ENCODE data around the gene OTOP1. TPM values are rescaled to one million over a fixed set of nuclear protein-coding genes. Genes with fewer than 3 reads are reported as not detected.
"Not testable (repeated sequence)": the region's sequence is repeated elsewhere in the genome, so short reads cannot be mapped to it uniquely, and the experiment has no call there.

OTOP1 gene
- total RNA-seq, 2 experiments from 2014 or later, result not detected

GRCh38 chr4:4160956-4161665 is 65.6 kb downstream of the OTOP1 start:
- POLR2A ChIA-PET; H3K4me1 Mint-ChIP-seq (ENCODE audit: low read depth); DNase-seq; H3K36me3 ChIP-seq (ENCODE audit: insufficient read depth, low read length); H3K27me3 ChIP-seq (ENCODE audit: control insufficient read depth in 1 of 2, insufficient read depth in 2 of 2, low read length in 2 of 2); CTCF ChIA-PET; ATAC-seq (ENCODE audit: poor library complexity); H3K27ac ChIP-seq (ENCODE audit: low read depth in 1 of 2, low read length in 2 of 2); H3K36me3 Mint-ChIP-seq (ENCODE audit: low read depth); H3K27ac Mint-ChIP-seq; H3K4me3 Mint-ChIP-seq; H3K4me3 ChIP-seq (ENCODE audit: low read length); H3K9me3 Mint-ChIP-seq; H3K9me3 ChIP-seq (ENCODE audit: control insufficient read depth in 1 of 2, insufficient read depth in 1 of 2, low read length in 2 of 2); H3K4me1 ChIP-seq (ENCODE audit: insufficient read depth, low read length); intact Hi-C loops (cut with DNase I, micrococcal nuclease): not testable (repeated sequence)
- H3K27me3 Mint-ChIP-seq, result peaks cover 10% of the 10 kb centered on the region

- H3K9me3 ChIP-seq (ENCODE audit: control insufficient read depth in 1 of 2, insufficient read depth in 1 of 2, low read length in 2 of 2); H3K4me1 ChIP-seq (ENCODE audit: insufficient read depth, low read length); H3K27ac ChIP-seq (ENCODE audit: low read depth in 1 of 2, low read length in 2 of 2); H3K4me3 ChIP-seq (ENCODE audit: low read length); H3K27me3 ChIP-seq (ENCODE audit: control insufficient read depth in 1 of 2, insufficient read depth in 2 of 2, low read length in 2 of 2); H3K36me3 Mint-ChIP-seq (ENCODE audit: low read depth); H3K9me3 Mint-ChIP-seq; intact Hi-C loops (cut with DNase I, micrococcal nuclease); H3K27ac Mint-ChIP-seq; H3K4me1 Mint-ChIP-seq (ENCODE audit: low read depth); ATAC-seq (ENCODE audit: poor library complexity); H3K36me3 ChIP-seq (ENCODE audit: insufficient read depth, low read length); H3K27me3 Mint-ChIP-seq; POLR2A ChIA-PET; CTCF ChIA-PET; H3K4me3 Mint-ChIP-seq: not testable (repeated sequence)
- peak in 6 of 14 experiments; percentile 5 to 35 (median 26) for DNase-seq
Measured at GRCh38 chr4:4145622-4146021, 81.1 kb downstream of the OTOP1 start.

- DNase-seq; H3K36me3 Mint-ChIP-seq (ENCODE audit: low read depth); H3K4me3 Mint-ChIP-seq; H3K4me1 Mint-ChIP-seq (ENCODE audit: low read depth); H3K4me3 ChIP-seq (ENCODE audit: low read length); H3K27me3 ChIP-seq (ENCODE audit: control insufficient read depth in 1 of 2, insufficient read depth in 2 of 2, low read length in 2 of 2); intact Hi-C loops (cut with DNase I, micrococcal nuclease); H3K27ac ChIP-seq (ENCODE audit: low read depth in 1 of 2, low read length in 2 of 2); H3K9me3 Mint-ChIP-seq; ATAC-seq (ENCODE audit: poor library complexity); H3K27me3 Mint-ChIP-seq; H3K9me3 ChIP-seq (ENCODE audit: control insufficient read depth in 1 of 2, insufficient read depth in 1 of 2, low read length in 2 of 2); CTCF ChIA-PET; H3K36me3 ChIP-seq (ENCODE audit: insufficient read depth, low read length); POLR2A ChIA-PET; H3K4me1 ChIP-seq (ENCODE audit: insufficient read depth, low read length); H3K27ac Mint-ChIP-seq: not testable (repeated sequence)
Measured at GRCh38 chr4:4143376-4143775, 83.4 kb downstream of the OTOP1 start.

GRCh38 chr4:4142679-4143078 is 84.0 kb downstream of the OTOP1 start:
- H3K36me3 Mint-ChIP-seq (ENCODE audit: low read depth); CTCF ChIA-PET; POLR2A ChIA-PET; H3K27ac ChIP-seq (ENCODE audit: low read depth in 1 of 2, low read length in 2 of 2); intact Hi-C loops (cut with DNase I, micrococcal nuclease); H3K27me3 Mint-ChIP-seq; H3K4me1 Mint-ChIP-seq (ENCODE audit: low read depth); ATAC-seq (ENCODE audit: poor library complexity); H3K4me1 ChIP-seq (ENCODE audit: insufficient read depth, low read length); H3K4me3 ChIP-seq (ENCODE audit: low read length); H3K27me3 ChIP-seq (ENCODE audit: control insufficient read depth in 1 of 2, insufficient read depth in 2 of 2, low read length in 2 of 2); H3K9me3 ChIP-seq (ENCODE audit: control insufficient read depth in 1 of 2, insufficient read depth in 1 of 2, low read length in 2 of 2); H3K36me3 ChIP-seq (ENCODE audit: insufficient read depth, low read length); H3K27ac Mint-ChIP-seq; H3K4me3 Mint-ChIP-seq; H3K9me3 Mint-ChIP-seq: not testable (repeated sequence)
- peak in 2 of 14 experiments; percentile 2 to 11 for DNase-seq

GRCh38 chr4:4141186-4141585 is 85.5 kb downstream of the OTOP1 start:
- H3K9me3 Mint-ChIP-seq; POLR2A ChIA-PET; DNase-seq; H3K36me3 ChIP-seq (ENCODE audit: insufficient read depth, low read length); H3K27me3 ChIP-seq (ENCODE audit: control insufficient read depth in 1 of 2, insufficient read depth in 2 of 2, low read length in 2 of 2); H3K9me3 ChIP-seq (ENCODE audit: control insufficient read depth in 1 of 2, insufficient read depth in 1 of 2, low read length in 2 of 2); H3K4me3 ChIP-seq (ENCODE audit: low read length); CTCF ChIA-PET; H3K27me3 Mint-ChIP-seq; H3K27ac ChIP-seq (ENCODE audit: low read depth in 1 of 2, low read length in 2 of 2); intact Hi-C loops (cut with DNase I, micrococcal nuclease); H3K4me1 Mint-ChIP-seq (ENCODE audit: low read depth); H3K36me3 Mint-ChIP-seq (ENCODE audit: low read depth); H3K27ac Mint-ChIP-seq; H3K4me3 Mint-ChIP-seq; H3K4me1 ChIP-seq (ENCODE audit: insufficient read depth, low read length); ATAC-seq (ENCODE audit: poor library complexity): not testable (repeated sequence)

Other genes starting within 250 kb of the OTOP1 start
- 1 to 10 TPM; 6.0 to 6.9 TPM for gene TMEM128, start 21.3 kb upstream of the OTOP1 start, total RNA-seq
- 10 to 100 TPM; 13.8 to 13.9 TPM for gene LYAR, start 63.2 kb upstream of the OTOP1 start, total RNA-seq
- 1 to 10 TPM; 6.6 to 8.8 TPM for gene ZBTB49, start 63.3 kb upstream of the OTOP1 start, total RNA-seq
- gene NSG1, start 160.2 kb upstream of the OTOP1 start, total RNA-seq, result 10 to 100 TPM; 10.3 to 10.4 TPM